Astrocyte (in vitro differentiated cells and primary cell): ENCODE measurements around the gene CPNE1. TPM values are rescaled to one million over a fixed set of nuclear protein-coding genes. Genes with fewer than 3 reads are reported as not detected.

ENCODE experiments used
- DNase-seq: peaks from one replicate; pipeline ENCODE4 v3.0.0-alpha.2; 2010; ENCODE audit warnings: low read depth
- FAIRE-seq: peaks from 2 replicates; lab custom pipeline; 2011; peaks lifted over from hg19 to GRCh38; lab: Jason Lieb, UNC
- H2AFZ ChIP-seq: 2 replicates; pipeline ENCODE4 v1.6.0; 2012; ENCODE audit warnings: low read depth, low read length, inconsistent platforms
- H3K27ac ChIP-seq: 2 replicates; pipeline ENCODE4 v1.5.1; 2011; ENCODE audit warnings: low read depth, low read length, inconsistent platforms
- H3K27me3 ChIP-seq: 2 replicates; pipeline ENCODE4 v1.6.0; 2011; ENCODE audit warnings: low read length, inconsistent platforms; ENCODE audit not compliant: insufficient read depth
- H3K36me3 ChIP-seq: 2 replicates; pipeline ENCODE4 v1.5.1; 2011; ENCODE audit warnings: low read length, inconsistent platforms; ENCODE audit not compliant: insufficient read depth
- H3K4me1 ChIP-seq: 2 replicates; pipeline ENCODE4 v1.5.1; 2011; ENCODE audit warnings: low read length, inconsistent platforms; ENCODE audit not compliant: insufficient read depth
- H3K4me2 ChIP-seq: 2 replicates; pipeline ENCODE4 v1.6.0; 2012; ENCODE audit warnings: low read length, inconsistent platforms
- H3K4me3 ChIP-seq: 2 replicates; pipeline ENCODE4 v1.5.1; 2011; ENCODE audit warnings: low read depth, mild to moderate bottlenecking, low read length, inconsistent platforms; ENCODE audit not compliant: insufficient read depth
- H3K79me2 ChIP-seq: 2 replicates; pipeline ENCODE4 v1.6.0; 2012; ENCODE audit warnings: mild to moderate bottlenecking, low read length, inconsistent platforms; ENCODE audit not compliant: insufficient read depth
- H3K9ac ChIP-seq: 2 replicates; pipeline ENCODE4 v1.6.0; 2012; ENCODE audit warnings: mild to moderate bottlenecking, low read length, inconsistent platforms
- H3K9me3 ChIP-seq: 2 replicates; pipeline ENCODE4 v1.5.1; 2012; ENCODE audit warnings: low read depth, mild to moderate bottlenecking, low read length, inconsistent platforms; ENCODE audit not compliant: insufficient read depth
- H4K20me1 ChIP-seq: 2 replicates; pipeline ENCODE4 v1.6.0; 2012; ENCODE audit warnings: low read length, inconsistent platforms; ENCODE audit not compliant: insufficient read depth
- H3K27ac Mint-ChIP-seq: one replicate; pipeline ENCODE4 v1.8.0; 2021; ENCODE audit warnings: mild to moderate bottlenecking, mixed read lengths; ENCODE audit not compliant: unreplicated experiment
- H3K27me3 Mint-ChIP-seq: one replicate; pipeline ENCODE4 v1.8.0; 2021; ENCODE audit warnings: low read depth, mixed read lengths; ENCODE audit not compliant: unreplicated experiment
- H3K36me3 Mint-ChIP-seq: one replicate; pipeline ENCODE4 v1.8.0; 2021; ENCODE audit warnings: low read depth, mixed read lengths; ENCODE audit not compliant: unreplicated experiment
- H3K4me1 Mint-ChIP-seq: one replicate; pipeline ENCODE4 v1.8.0; 2021; ENCODE audit warnings: low read depth, mixed read lengths; ENCODE audit not compliant: unreplicated experiment
- H3K4me3 Mint-ChIP-seq: one replicate; pipeline ENCODE4 v1.8.0; 2021; ENCODE audit warnings: mild to moderate bottlenecking, moderate library complexity, mixed read lengths; ENCODE audit not compliant: unreplicated experiment
- H3K9me3 Mint-ChIP-seq: one replicate; pipeline ENCODE4 v1.8.0; 2021; ENCODE audit warnings: mild to moderate bottlenecking, mixed read lengths; ENCODE audit not compliant: unreplicated experiment
- CTCF ChIP-seq: IDR thresholded peaks from 2 replicates; pipeline ENCODE4 v1.5.1; 2011; ENCODE audit warnings: low read depth, mild to moderate bottlenecking, inconsistent platforms, low read length, moderate library complexity; ENCODE audit not compliant: insufficient read depth
- EZH2 ChIP-seq: IDR thresholded peaks from 2 replicates; pipeline ENCODE4 v1.6.1; 2012; ENCODE audit warnings: mild to moderate bottlenecking, low read length, inconsistent platforms; ENCODE audit not compliant: insufficient read depth
- total RNA-seq: library from RNA; stranded (reverse); gene quantifications from 2 replicates; pipeline ENCODE4 v1.2.1, GENCODE V29; 2021

Gene CPNE1
- total RNA-seq, 1 donor from 2014 or later = 194 TPM

GRCh38 chr20:35597186-35597585, 67.5 kb downstream of the CPNE1 start:
- Histone ChIP-seq H3K4me3 (no peak overlapping the region), H4K20me1 (no peaks in the 10 kb centered on the region), H3K36me3 (no peaks in the 10 kb centered on the region), H3K27me3 (peaks cover 24% of the 10 kb centered on the region), H3K4me1 (peaks cover 11% of the 10 kb centered on the region), H3K9ac (no peak overlapping the region), H2AFZ (no peak overlapping the region), H3K79me2 (no peaks in the 10 kb centered on the region), H3K27ac (no peak overlapping the region), H3K9me3 (no peaks in the 10 kb centered on the region), H3K4me2 (no peak overlapping the region)
- no peak overlapping the region for H3K27ac Mint-ChIP-seq
- peaks cover 1% of the 10 kb centered on the region for H3K36me3 Mint-ChIP-seq
- peaks cover 56% of the 10 kb centered on the region for H3K27me3 Mint-ChIP-seq
- no peak overlapping the region for H3K4me3 Mint-ChIP-seq
- no peak for FAIRE-seq
- no peak for DNase-seq
- H3K4me1 Mint-ChIP-seq = peaks cover 4% of the 10 kb centered on the region
- peaks cover 7% of the 10 kb centered on the region for H3K9me3 Mint-ChIP-seq
- no peak for TF ChIP-seq EZH2
- no peak for TF ChIP-seq CTCF

- H3K4me3 ChIP-seq = no peak overlapping the region
- no peaks in the 10 kb centered on the region for H4K20me1 ChIP-seq
- no peak overlapping the region for H3K4me2 ChIP-seq
- H2AFZ ChIP-seq = no peak overlapping the region
- peaks cover 2% of the 10 kb centered on the region for H3K4me1 ChIP-seq
- Mint-ChIP-seq H3K9me3 (peaks cover 7% of the 10 kb centered on the region), H3K27me3 (peaks cover 51% of the 10 kb centered on the region), H3K27ac (no peak overlapping the region), H3K4me3 (no peak overlapping the region), H3K4me1 (peaks cover 4% of the 10 kb centered on the region), H3K36me3 (peaks cover 1% of the 10 kb centered on the region)
- no peaks in the 10 kb centered on the region for H3K9me3 ChIP-seq
- no peaks in the 10 kb centered on the region for H3K79me2 ChIP-seq
- no peak overlapping the region for H3K27ac ChIP-seq
- H3K9ac ChIP-seq = no peak overlapping the region
- H3K27me3 ChIP-seq = peaks cover 16% of the 10 kb centered on the region
- DNase-seq (no peak), FAIRE-seq (no peak)
- TF ChIP-seq EZH2 = no peak
- TF ChIP-seq CTCF = no peak
- H3K36me3 ChIP-seq = no peaks in the 10 kb centered on the region
These were observed 68.8 kb downstream of the CPNE1 start for GRCh38 chr20:35595901-35596300.

GRCh38 chr20:35595456-35595855, 69.2 kb downstream of the CPNE1 start:
- peaks cover 46% of the 10 kb centered on the region for H3K27me3 Mint-ChIP-seq
- peaks cover 7% of the 10 kb centered on the region for H3K9me3 Mint-ChIP-seq
- Histone ChIP-seq H4K20me1 (no peaks in the 10 kb centered on the region), H3K4me1 (no peaks in the 10 kb centered on the region), H3K27ac (no peak overlapping the region), H3K27me3 (peaks cover 12% of the 10 kb centered on the region), H3K9ac (no peak overlapping the region), H2AFZ (no peak overlapping the region), H3K79me2 (no peaks in the 10 kb centered on the region), H3K36me3 (no peaks in the 10 kb centered on the region), H3K4me3 (no peak overlapping the region), H3K9me3 (no peaks in the 10 kb centered on the region), H3K4me2 (no peak overlapping the region)
- no peak for DNase-seq
- H3K36me3 Mint-ChIP-seq = peaks cover 1% of the 10 kb centered on the region
- FAIRE-seq = no peak
- no peak overlapping the region for H3K4me3 Mint-ChIP-seq
- TF ChIP-seq EZH2 = no peak
- TF ChIP-seq CTCF = no peak
- no peak overlapping the region for H3K27ac Mint-ChIP-seq
- H3K4me1 Mint-ChIP-seq = peaks cover 4% of the 10 kb centered on the region
